ENCODE measurements around the gene DLST.
"Not testable (repeated sequence)": the region's sequence is repeated elsewhere in the genome, so short reads cannot be mapped to it uniquely, and the experiment has no call there.

DLST gene

DNA sequence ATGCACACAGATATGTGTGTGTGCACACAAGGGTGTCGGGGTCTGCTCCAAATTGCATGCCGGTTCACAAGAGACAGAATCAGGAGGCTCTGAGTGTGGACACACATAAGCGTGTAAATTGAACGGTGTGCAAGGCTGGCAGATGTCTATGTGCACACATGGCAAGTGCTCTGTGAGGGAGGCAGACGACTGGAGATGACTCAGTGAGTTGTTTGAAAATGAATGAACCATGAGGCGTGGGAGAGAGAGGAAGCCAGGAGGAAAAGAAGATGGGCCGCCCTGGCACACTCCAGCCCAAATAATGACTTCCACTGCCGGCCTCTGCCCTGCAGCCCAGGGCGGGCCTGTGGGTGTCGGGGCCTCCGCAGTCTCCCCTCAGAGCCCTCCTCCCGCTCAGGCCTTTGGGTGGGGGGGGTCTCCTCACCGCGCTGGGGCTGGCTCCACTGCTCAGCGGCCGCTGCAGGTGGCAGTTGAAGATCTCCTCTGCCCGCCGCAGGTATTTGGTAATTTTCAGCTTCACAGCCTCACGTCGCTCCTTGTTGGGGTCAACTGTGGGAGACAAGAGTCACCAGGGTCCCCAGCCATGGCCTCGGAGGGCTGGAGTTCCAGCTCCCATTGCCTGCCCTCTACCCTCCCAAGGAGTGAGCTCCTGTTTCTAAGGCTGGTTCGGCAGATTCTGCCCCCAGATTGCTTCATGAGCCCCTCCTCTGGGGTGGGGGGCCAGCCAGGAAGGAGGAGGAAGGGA, 37.9 kb downstream of the DLST start:
- no peak for DNase-seq

DNA sequence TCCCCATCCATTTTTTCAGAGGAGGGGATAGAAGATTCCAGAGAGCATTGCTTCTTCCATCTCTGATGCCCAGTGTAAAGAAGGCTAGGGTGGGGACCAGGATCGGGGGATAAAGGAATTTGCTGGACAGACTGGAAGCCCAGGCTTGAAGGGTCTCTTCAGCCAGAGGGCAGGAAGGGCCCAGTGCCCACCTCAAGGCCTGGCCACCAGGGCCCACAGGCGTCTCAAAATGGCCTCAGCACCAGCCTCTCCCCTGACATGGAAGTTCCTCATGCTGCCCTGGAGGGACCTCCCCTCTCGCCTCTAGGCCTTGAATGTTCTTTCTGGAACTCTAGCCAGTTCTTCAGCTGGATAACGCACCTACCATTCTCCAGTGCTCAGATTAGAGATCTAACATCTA, 38.6 kb downstream of the DLST start:
- DNase-seq = no peak

DNA sequence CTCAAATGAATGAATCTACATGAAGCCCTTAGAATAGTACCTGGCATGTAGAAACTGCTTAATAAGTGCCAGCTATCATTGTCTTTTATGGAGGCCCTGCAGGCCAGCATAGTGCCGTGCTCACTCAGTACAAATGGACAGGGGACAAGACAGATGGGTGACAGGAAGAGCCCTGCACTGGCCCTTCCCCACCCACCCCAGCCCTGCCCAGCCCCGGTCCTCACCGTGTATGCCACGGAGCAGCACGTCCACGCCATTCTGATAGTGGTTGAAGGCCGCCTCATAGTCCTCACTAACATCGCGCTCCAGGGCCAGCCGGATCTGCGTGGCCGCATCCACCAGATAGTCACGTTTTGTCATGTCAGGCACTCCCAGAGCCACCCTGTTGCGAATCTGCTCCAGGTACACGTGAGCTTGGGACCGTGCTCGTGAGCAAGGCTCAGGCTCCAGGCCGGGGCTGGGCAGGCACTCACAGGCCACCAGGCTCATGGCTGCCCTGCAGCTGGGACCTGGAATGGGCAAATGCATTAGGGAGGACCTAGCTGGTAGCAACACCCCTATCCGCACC, 39.4 kb downstream of the DLST start:
- no peak for DNase-seq

DNA sequence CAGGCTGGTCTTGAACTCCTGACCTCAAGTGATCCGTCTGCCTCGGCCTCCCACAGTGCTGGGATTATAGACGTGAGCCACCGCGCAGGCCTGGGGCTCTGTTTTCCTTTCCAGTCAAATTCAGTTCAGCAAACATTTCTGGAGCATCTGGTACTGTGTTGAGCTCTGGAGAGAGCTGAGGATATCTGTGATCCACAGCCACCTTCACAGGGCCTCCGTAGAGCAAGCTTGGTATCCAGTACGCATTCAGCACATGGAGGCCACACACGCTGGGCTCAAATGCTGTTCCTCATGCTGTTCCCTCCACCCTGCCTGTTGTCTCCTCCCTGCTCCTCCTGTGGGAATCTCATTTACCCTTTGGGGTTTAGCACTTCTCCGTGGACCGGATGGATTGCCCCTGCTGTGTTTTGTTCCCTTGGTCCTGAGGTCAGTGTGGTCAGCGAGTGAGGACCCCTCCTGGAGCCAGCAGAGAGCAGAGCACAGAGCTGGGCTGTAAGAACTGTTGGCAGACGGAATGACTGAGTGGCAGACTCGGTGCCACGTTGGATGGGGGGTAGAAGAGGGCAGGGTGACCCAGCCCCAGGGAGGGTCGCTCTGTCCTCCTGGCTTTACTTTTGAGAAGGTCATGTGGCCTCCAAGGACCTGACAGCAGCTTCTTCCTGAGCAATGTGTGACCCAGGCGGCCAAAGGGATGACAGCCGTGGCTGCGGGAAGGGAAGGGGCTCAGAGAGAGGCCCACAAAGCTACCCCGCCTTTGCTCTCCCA, 40.5 kb downstream of the DLST start:
- DNase-seq = no peak

DNA sequence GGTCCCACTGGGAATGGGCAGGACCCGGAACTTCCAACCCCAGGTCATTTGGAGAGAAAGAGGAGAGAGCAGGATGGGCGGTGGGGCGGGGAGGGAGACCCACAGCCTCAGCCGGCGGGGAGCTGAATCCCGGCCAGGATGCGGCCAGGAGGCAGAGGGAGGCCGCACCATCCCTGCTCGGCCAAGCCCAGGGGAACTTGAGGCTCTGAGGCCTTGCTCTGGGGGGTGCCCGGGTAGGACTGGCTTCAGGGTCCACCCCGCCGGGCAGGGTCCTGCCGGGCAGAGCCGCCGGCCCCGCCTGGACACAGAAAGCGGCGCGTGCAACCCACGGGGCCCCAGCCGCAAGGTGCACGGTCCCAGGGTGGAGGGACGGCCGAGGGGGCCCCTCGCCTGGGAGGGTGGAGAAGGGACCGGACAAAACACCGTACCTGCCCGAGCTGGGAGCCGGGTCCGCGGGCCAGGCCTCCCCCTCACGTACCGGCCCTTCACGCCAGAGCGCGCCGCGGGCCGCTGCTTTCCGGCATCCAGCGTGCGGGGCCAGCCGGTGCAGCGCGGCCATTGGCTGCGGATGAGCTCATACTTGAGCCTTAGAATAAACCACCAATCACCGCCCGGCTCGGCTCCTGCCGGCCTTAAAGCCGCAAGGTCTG, 41.2 kb downstream of the DLST start, which contains the start of gene RPS6KL1:
Gene RPS6KL1 (minus strand): TSS at position 509 of the 650 bp plus-strand sequence. CDS start 1,719 bp downstream, outside the sequence.
- DNase-seq = peak; percentile 65

DNA sequence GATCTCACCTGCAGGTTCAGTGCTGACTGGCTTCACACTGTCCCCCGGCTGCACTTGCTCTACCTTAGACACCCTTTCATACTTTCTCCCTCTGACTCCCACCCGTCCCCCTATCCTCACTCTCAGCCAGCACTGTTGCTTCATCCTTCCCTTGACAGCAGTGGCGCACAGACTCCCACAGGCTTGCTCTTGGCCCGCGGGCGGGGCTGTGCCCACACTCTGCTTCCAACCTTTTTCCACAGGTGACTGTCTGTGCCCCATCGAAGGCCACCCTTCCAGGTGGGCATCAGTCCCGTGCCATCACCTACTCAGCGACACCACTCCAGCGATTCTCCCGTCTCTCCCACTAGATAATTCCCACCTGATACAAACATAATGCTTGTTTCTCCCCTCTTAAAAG, 42.3 kb downstream of the DLST start:
- no peak for DNase-seq

DNA sequence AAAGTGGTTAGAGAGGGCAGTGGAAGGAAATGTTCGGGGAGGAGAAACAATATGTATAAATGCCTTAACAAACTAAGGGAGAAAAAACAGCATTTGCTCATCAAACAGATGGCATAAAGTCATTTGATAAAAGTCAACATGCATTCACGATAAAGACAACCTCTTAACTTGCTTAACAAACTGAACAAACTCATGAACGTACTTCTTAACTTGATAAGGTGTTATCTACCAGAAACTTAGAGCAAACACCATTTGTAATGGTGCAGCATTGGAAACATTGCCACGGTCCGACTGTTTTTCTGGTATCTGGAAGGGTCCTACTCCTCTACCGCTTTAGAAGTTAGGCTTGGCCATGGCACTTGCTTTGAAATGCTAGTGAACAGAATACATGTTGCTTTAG, 45.5 kb downstream of the DLST start:
- DNase-seq = no peak

DNA sequence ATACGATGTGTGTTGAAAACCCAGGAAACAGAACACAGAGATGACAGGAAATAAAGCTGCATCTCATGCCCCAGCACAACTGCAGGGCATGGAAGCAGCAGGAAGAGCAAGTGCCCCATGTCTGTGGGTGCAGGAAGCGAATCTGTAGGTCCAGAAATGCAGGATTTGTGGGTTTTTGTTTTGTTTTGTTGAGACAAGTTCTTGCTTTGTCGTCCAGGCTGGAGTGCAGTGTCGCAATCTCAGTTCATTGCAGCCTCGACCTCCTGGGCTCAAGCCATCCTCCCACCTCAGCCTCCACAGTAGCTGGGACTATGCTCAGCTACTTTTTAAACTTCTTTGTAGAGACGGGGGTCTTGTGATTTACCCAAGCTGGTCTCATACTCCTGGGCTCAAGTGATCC, 47.5 kb downstream of the DLST start:
- no peak for DNase-seq

DNA sequence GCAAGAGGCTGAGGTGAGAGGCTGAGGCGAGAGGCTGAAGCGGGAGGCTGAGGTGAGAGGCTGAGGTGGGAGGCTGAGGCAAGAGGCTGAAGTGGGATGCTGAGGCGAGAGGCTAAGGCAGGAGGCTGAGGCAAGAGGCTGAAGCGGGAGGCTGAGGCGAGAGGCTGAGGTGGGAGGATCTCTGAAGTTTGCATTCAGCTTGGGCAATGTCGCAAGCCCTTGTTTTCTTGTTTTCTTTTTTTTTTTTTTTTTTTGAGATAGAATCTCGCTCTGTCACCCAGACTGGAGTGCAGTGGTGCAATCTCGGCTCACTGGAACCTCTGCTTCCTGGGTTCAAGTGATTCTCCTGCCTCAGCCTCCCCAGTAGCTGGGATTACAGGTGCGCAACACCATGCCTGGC, 50.0 kb downstream of the DLST start:
- not testable (repeated sequence) for DNase-seq

DNA sequence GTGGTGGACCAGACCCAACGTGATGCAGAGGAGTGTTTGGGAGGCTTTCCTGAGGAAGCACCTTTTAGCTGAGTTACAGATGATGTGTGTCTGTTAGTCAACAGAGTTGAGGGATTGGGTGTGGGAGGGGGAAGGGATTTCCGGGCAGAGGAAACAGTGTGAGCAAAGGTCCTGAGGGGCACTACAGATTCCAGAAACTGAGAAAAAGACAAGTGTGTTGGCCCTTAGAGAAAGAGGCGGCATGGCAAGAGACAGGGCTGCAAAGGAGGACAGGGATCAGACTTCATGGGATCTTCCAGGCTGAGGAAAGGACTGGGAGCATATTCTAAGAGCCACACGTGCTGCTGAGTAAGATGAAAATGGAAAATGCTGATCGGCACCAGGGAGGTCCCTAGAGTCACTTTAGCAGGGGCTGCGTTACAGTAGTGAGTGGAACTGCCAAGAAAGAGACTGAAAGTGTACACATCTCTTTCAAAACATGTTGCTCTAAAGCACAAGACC, 50.7 kb downstream of the DLST start:
- DNase-seq = no peak

DNA sequence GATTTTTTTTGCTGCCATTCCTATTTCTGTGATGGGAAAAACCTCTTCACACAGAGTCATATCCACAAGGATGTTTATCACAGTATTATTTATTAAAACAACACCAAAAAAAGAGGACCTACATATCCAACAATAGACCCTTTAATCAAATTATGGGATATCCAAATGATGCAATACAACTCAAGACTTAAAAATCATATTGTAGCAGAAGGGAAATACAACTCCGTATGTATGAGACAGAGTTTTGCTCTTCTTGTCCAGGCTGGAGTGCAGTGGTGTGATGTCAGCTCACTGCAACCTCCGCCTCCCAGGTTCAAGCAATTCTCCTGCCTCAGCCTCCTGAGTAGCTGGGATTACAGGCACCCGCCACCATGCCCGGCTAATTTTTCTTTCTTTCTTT, 51.2 kb downstream of the DLST start:
- DNase-seq = not testable (repeated sequence)

DNA sequence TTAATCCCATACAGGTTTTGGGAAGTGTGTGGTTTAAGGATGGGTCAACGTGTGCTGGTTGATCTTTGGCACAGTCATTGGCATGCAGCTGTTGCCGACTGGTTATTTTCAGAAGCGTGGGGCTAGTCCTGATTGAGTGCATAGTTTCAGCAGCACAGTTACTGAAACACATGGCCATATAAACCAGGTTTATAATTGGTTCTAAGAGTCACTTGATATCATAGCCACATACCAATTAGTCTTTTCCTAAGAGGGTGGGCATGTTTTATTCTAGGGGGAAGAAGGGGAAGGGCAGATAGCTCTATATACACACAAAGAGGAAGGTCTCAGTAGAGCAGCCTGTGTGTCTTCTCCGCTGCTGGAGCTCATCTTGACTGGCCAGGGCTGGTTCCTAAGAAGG, 52.3 kb downstream of the DLST start:
- DNase-seq = no peak

DNA sequence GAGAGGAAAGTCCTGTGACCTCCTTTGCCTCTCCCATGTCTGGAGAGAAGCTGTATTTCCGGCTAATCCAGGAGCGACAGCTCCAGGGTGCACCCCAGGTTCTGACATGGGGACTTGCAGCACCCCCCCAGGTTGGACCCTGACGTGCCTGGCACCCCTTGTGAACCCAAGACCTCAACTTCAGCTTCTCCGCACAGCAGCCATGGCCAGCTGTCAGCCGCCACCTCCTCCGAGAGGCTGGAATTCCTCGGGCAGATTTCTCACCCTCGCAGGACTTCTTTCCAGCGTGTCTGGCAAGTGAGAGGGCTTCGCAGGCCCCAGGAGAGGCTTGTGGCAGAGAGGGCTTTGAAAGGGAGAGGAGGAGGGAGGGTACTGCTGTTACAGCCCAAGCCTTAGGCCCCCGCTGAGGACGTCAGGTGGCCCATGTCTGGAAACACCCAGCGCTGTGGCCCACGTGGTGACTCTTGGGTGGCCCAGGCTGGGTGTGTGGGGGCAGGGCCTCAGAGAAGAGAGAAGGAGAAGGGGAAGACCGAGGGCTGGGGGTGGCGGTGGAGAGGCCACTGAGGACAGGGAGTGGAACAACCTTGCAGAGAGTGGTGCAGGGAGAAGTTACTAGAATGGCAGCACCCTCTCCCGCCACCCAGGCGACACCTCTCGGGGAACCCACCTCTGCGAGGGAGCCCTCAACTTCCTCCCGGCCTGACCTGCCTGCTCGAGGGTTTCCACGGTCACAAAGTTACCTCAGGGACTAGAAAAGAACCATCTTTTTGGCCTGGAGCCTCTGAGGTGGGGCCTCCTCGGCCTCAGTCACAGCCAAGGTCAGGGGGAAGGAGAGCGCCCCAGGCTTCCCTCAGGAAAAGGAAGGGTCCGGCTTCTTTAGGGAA, 53.0 kb downstream of the DLST start:
- DNase-seq = no peak

DNA sequence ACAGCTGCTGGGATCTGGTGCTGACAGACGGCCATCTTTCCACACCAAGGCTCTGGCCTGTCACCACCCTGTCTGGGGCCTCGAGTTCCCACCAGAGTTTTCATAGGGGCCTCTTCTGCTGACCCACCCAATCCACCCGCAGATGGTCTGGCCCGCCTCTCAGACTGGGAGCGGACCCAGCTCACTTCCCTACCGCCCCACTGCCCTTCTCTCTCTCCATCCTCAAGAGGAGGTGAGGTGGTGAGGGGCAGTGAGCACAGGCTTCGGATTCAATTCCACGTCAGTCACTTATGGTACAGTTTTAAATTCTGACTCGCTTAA, 53.6 kb downstream of the DLST start:
- DNase-seq = no peak

DNA sequence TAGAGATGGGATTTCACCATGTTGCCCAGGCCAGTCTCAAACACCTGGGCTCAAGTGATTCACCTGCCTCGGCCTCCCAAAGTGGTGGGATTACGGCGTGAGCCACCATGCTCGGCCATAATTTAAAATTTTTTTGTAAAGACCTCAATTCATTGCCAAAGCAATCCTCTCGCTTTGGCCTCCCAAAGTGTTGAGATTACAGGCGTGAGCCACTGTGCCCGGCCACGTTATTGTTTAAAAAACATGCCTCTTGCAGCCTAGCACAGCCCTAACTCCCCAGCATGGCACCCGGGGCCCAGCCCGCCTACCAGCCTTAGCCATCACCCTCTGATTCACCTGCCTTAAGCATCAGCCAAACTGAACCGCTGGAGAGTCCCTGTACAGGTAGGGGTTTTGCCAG, 54.4 kb downstream of the DLST start:
- DNase-seq = no peak

DNA sequence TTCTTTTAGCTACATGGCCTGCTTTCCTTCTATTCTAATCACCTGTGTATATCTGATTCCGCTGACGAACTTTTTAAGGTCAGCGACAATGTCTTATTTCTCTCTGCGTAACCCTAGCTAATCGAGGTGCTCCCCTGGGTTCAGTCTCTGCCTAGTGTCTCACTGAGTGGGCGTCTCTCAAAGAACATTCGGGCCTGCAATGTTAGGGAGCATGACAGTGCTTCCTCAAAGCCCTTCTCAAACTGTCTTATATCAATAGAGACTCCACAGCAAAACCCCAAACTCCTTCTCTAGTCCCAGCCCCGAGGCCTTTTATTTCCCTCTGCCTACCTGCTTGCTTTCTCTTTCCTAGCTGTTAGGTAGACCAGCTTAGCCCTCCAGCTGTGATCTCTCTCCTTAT, 55.0 kb downstream of the DLST start:
- no peak for DNase-seq

DNA sequence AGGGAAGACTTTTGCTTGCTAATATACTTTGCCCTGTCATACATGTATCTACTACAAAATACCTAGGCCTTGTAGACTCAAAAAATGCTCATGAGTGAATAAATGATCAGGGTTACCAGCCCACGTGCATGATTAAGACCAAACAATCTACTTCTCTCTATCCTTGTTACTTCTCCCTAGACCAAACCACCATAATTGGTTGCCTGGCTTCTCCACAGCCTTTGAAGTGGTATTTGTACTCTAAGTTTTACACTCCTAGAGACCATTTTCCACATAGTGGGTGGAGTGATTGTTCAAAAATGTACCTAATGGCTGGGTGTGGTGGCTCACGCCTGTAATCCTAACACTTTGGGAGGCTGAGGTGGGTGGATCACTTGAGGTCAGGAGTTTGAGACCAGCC, 55.5 kb downstream of the DLST start:
- DNase-seq = no peak

DNA sequence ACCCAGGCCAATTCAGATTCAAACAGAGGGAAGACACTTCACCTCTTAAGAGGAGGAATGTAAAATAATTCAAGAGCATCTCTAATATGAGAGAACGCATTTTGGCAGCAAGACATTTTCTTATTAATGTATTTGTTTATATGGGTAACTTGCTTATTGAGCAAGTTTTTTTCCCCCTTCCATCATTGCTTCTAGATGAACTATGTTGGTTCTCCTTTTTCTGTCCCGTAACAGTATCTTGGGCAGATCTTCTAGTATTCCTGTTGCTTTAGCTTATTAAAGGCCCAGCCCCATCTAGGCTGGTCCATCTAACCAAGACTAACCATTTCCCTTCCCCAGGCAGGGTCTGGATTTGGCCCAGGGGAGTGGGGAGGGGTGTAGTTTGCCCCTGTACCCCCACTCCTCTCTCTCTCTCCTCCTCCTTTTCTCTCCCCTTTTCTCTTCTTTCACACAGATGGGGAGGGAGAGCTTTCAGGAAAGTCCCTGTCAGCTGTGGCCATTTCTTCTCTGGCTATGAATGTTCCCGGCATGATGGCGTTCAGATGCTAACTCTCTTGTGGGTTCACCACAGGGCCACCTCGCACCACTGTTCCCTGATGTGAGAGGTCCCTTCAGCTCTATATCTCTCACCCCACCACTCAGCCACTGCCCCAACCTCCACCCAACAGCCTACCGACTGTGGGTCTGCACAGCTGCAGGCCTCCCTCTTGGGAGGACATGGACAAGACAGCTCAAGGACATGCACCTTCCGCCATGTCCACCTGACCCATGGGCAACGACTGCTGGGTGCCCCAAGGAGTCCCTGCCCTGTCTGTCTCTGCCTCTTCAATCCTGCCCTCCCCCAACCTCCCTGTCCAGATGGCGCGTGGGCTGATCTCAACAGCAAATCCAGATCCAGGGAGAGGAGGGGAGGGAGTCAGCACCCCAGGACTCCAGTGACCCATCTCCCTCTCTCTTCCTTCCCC, 57.1 kb downstream of the DLST start:
- DNase-seq = no peak

DNA sequence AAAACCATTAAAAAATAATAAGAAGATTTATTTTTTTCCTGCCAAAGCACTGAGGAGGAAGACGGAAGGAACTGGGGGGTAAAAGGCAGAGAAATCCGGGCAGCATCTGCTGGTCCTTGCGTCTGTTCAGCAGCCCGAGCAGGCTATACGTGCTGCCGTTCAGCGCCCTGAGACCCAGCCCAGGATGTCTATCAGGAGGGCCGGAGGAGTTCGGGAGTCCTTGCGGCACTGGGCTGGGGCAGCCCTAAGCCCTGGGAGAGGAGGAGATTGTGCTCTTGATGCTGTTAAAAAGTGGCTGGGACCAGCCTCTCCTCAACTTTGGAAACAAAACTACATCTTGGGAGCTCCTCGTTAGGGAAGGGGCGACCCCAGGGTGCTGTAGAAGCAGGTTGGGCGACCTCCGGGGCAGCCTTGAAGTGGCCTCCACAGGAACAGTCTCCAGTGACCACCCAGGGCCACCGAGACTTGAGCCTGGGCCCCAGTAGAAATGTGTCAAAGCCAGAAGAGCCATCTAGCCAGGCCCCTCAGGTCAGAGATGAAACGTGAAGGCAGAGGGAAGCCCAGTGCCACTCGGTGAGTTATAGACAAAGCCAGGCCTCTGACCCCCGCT, 59.3 kb downstream of the DLST start:
- DNase-seq = no peak

DNA sequence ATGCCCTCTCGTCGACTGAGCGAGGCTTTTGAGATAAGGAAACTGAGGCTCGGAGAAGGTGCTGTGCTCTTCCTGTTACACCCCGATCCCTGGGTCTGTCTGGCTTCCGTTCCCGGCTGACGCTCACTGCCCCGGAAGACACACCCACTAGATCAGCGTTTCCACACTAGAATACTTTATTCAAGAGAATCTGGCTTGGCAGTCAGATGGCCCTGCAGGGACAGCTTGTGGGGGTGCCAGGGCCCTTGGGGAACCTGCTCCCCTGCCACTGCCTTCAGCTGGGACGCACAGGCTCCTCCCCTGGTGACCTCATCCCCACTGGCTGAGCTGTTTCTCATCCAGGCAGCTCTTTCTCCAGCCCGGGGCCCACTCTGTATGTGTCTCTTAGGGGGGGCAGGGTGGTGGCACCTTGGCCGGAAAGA, 60.0 kb downstream of the DLST start:
- peak; percentile 31 for DNase-seq

DNA sequence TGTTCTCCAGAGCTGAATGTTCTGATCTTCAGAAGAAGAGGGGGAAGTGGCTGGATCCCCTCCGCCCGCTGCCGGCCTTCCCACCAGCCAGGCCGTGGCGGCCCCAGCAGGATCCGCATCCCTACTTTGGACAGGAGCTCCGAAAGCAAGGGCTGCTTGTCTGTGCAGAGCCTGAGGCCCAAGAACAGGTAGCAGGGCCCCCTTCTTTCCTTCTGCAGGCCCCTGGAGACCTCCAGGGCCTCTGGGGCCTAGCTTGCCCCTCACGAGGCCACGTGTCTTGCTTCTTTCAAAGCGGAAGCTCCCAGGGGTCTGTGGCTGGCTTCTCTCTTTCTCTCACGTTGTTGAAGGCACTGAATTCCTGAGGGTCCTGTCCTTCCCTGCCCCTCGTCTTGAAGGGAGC, 60.5 kb downstream of the DLST start:
- DNase-seq = no peak
